ENCODE measurements around the gene SFTPB.
"Not testable (repeated sequence)": the region's sequence is repeated elsewhere in the genome, so short reads cannot be mapped to it uniquely, and the experiment has no call there.

Gene SFTPB

GRCh38 chr2:85668009-85668856 is at the start of gene SFTPB:
SFTPB (minus strand) TSS chr2:85668199; CDS start chr2:85668183, 16 bp downstream.
- DNase-seq: no peak

- DNase-seq: no peak
Observed at GRCh38 chr2:85717308-85718008, 49.5 kb upstream of the SFTPB start.

- no peak for DNase-seq
Observed at GRCh38 chr2:85716346-85716914, 48.4 kb upstream of the SFTPB start.

GRCh38 chr2:85714841-85715240 is 46.8 kb upstream of the SFTPB start:
- DNase-seq: no peak

- not testable (repeated sequence) for DNase-seq
Observed at GRCh38 chr2:85714421-85714820, 46.4 kb upstream of the SFTPB start.

- no peak for DNase-seq
Observed at GRCh38 chr2:85713836-85714235, 45.8 kb upstream of the SFTPB start.

- DNase-seq: no peak
Observed at GRCh38 chr2:85712849-85713612, 45.0 kb upstream of the SFTPB start.

DNA sequence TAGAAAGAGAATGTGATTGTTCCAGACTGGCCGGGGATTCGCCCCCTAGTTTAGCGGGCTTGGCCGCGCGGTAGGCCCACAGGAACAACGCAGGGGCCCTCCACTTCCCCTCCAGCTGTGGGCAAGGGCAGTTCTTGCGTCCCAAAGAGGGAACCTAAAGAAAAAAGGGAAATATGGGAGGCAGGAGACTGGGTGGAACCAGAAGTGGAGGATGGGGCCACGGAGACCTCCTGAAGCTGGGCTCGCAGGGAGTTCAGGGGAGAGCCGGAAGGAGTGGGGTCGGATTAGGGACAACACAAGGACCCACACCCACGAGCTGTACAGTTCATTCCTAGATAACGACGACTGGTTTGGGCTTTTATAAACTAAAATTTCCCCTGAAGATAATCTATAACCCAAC is 44.3 kb upstream of the SFTPB start:
- no peak for DNase-seq

DNA sequence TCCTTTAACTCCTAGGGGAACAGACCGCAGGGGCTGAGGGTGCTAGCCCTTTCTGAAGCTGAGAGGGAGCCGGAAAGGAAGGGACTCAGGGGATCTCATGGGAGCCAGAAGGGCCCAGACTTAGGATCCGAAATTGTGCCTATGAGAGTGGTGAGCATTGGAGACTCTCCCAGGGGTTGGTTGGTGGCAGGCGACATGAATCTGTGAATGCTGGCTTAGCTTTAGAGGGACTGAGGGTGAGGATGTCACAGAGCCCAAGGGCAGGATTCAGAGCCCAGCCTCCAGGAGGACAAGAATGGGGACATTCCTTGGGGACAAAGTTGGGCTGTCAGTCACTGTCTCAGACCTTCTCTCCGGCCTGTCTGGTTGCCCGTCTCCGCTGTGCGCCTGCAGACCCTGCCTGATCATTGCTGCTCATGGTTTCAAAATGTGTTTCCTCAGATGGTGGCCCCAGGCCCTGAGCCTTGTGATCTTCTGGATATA is 43.6 kb upstream of the SFTPB start:
- DNase-seq: no peak

DNA sequence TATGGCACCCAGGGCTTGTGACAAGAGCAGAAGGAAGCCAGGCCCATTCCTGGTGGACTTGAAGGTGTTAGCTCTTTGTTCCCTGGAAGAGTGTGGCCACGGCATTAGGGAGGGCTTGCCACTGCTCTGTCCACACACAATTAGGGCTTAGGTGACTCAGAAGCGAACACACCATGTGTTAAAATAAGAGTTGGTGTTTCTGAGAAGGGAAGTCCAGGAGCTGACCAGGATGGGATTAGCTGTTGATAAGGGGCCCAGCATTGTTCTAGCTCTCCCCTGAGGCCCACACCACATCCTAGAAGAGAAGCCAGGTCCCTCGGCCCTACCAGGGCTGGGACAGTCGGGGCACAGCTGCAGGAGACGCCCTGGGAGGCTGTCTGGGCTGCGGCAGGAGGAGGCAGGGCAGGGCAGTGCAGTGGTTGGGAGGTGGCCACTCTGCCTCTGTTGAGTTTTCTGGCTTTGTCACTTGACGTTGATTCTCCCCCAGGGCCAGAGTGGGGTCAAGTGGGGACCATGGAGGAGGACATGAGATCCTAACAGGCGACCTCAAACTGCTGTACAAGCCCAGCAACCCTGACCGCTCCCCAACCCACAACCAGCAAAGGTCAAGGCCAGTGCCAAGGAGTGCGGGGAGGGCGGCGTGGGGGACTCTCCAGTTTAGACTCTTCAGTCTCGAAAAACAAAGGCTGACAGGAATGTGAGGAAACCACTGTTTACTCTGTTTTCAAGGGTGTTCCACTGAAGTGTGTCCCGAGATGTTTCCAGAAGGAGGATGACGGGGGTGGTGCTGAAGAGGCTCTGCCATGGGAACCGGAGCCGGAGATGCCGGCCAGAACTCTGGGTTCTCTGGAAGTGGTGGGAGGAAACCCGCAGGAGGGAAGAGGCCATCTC is 42.9 kb upstream of the SFTPB start:
- no peak for DNase-seq

- no peak for DNase-seq
Observed at GRCh38 chr2:85709401-85709811, 41.4 kb upstream of the SFTPB start.

DNA sequence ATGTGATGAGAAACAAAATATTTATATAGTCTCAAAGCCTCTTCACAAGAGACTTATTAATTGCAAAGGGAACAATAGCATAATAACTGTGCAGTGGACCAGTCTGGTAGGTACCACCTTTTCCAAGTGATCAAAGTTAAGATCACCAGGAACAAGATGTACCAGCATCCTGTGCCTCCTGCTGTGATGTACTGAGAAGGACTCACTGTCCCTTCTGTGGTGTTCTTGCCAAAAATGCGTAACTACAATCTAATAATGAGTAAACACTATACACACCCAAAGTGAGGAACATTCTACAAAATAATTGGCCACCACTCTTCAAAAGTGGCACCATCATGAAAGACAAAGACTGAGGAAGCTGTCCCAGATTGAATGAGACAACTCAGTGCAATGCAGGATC is 40.6 kb upstream of the SFTPB start:
- DNase-seq: no peak

GRCh38 chr2:85707304-85707703 is 39.3 kb upstream of the SFTPB start:
- peak; percentile 77 for DNase-seq

- no peak for DNase-seq
Observed at GRCh38 chr2:85706599-85707296, 38.7 kb upstream of the SFTPB start.

DNA sequence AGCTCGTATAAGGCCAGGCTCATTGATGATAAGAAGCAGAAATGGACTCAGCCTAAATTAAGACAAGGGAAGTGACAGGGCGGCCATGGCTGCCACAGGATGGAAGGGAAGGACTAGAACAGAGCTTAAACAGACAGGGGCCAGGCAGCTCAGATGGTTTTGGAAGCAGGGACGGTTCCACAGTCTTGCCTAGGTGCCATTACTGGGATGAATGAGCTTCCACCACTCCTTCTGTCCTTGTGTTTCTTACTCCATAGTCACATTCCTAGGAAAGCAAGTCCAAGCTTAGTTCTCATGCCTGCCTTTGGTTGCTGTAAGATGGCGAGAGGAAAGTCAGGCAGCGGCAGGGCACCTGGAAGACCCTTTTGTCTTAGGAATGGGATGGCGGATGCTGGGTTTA is 38.1 kb upstream of the SFTPB start:
- DNase-seq: no peak

DNA sequence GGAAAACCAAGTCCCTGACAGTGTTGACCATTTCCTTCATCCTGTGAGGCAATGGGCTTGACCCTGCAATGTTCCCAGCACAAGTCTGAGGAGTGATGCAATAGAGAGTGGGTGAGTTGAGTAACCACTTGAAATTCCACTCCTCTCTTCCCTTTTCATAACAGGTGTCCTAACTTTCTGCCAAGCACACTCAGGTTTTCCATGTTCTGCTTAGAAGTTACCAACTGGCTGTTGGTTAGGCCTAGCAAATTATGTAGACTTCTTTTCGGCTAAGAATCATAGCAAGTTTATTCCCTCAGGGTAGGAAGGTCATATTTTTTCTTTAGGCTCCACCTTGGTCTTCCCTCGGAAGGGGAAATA is 37.7 kb upstream of the SFTPB start:
- no peak for DNase-seq

DNA sequence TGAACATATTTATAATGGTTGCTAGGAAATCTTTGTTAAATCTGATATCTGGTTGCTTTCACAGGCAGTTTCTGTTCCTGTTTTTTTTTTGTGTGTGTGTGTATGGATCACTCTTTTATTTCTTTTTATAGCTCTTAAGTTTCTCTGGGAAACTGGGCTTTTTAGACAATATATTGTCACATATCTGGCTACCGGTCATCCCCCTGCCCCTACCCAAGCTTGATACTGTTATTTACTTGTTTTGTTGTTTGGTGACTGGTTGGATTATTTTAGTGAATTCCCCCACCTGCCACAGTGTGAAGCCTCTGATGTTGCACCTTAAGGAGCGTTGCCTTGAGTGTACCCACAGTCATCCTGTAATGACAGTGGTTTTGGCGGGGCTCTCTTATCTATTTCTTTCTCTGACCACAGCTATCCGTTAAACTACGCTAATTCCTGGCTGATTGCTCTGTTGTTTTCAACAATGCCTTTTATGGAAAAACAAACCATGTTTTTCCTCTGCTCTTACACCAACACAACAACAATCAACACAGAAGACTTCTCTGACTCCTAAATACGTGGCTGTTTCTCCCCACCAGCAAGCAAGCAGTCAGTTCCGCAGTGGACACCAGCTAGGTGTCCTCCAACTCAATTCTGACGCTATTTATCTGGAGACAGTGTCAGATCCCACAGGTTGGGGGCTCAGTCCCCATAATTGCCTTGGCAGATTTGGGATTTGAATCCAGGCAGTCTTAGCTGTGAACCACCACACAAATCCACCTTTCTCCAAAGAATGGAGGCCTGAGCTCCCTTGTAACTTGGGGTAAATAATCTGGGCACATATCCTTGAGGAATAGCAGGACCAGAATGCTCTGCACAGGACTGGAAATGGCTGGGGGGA is 37.0 kb upstream of the SFTPB start:
- DNase-seq: no peak

DNA sequence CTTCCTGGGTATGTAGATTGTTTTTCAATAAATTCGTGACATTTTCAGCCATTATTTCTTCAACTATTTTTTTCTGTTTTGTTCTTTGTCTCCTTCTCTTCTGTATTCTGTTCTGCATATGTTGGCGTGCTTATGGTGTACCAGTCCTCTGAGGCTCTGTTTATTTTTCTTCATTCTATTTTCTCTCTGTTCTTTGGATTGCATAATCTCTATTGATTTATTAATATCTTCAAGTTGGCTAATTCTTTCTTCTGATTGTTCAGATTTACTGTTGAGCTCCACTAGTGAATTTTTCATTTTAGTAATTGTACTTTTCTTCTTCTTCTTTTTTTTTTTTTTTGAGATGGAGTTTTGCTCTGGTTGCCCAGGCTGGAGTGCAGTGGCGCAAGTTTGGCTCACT is 36.0 kb upstream of the SFTPB start:
- DNase-seq: no peak

DNA sequence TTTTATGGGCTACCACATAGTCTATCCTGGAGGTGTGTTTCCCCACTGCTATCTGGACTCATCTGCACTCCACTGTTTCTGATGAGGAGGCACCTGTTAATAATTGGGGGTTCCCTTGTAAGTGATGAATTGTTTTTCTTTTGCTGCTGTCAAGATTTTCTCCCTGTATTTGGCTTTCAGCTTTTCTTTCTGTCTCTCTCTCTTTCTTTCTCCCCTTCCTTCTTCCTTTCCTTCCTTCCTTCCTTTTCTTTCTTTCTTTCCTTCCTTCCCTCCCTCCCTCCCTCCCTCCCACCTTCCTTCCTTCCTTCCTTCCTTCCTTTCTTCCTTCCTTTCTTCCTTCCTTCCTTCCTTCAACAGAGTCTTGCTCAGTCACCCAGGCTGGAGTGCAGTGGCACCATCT is 35.3 kb upstream of the SFTPB start:
- no peak for DNase-seq

GRCh38 chr2:85702800-85703199 is 34.8 kb upstream of the SFTPB start:
- no peak for DNase-seq
